ENCODE results near the gene FBLN7. TPM values are rescaled to one million over a fixed set of nuclear protein-coding genes. Genes with fewer than 3 reads are reported as not detected.
"Not testable (repeated sequence)": the region's sequence is repeated elsewhere in the genome, so short reads cannot be mapped to it uniquely, and the experiment has no call there.

The FBLN7 gene
- total RNA-seq, 1 experiment from 2014 or later: 0.04 TPM

- Histone ChIP-seq H3K27ac (no peak overlapping the region), H3K4me1 (no peaks in the 10 kb centered on the region), H3K4me3 (no peak overlapping the region), H3K9me3 (replicated peaks) (no peaks in the 10 kb centered on the region), H3K36me3 (no peaks in the 10 kb centered on the region), H3K27me3 (no peaks in the 10 kb centered on the region)
- DNase-seq: no peak
Measured at GRCh38 chr2:112134120-112134519, 4.1 kb upstream of the FBLN7 start.

DNA sequence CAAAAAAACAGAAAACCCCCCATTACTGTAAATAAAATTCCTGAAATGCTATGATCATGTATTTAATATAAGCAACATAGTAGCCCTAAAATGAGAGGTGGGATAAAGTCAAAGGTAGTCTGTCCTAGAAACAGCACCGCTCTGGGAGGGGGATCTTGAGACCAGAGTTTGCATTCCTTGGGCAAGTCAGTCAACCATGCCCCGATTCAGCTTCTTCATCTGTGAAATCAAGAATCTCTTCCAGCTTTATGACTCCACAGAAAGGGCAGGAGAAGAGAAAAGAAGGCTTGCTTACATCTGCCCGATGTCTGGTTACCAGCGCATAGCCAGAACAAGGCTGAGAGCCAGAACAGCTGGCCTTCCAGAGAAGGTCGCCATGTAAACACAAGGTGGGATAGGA, 2.1 kb upstream of the FBLN7 start:
- no peaks in the 10 kb centered on the region for H3K27me3 ChIP-seq
- H3K27ac ChIP-seq: no peak overlapping the region
- H3K4me3 ChIP-seq: no peak overlapping the region
- no peak for DNase-seq
- no peaks in the 10 kb centered on the region for H3K36me3 ChIP-seq
- no peaks in the 10 kb centered on the region for H3K4me1 ChIP-seq
- H3K9me3 ChIP-seq (replicated peaks): no peaks in the 10 kb centered on the region

GRCh38 chr2:112137516-112138158, 548 bp upstream of the FBLN7 start:
- H3K4me1 ChIP-seq: no peaks in the 10 kb centered on the region
- H3K27me3 ChIP-seq: no peaks in the 10 kb centered on the region
- H3K27ac ChIP-seq: no peak overlapping the region
- no peaks in the 10 kb centered on the region for H3K36me3 ChIP-seq
- H3K9me3 ChIP-seq (replicated peaks): no peaks in the 10 kb centered on the region
- peak in 1 of 2 experiments; percentile 36 for DNase-seq
- peak overlapping the region; percentile 58 for H3K4me3 ChIP-seq

DNA sequence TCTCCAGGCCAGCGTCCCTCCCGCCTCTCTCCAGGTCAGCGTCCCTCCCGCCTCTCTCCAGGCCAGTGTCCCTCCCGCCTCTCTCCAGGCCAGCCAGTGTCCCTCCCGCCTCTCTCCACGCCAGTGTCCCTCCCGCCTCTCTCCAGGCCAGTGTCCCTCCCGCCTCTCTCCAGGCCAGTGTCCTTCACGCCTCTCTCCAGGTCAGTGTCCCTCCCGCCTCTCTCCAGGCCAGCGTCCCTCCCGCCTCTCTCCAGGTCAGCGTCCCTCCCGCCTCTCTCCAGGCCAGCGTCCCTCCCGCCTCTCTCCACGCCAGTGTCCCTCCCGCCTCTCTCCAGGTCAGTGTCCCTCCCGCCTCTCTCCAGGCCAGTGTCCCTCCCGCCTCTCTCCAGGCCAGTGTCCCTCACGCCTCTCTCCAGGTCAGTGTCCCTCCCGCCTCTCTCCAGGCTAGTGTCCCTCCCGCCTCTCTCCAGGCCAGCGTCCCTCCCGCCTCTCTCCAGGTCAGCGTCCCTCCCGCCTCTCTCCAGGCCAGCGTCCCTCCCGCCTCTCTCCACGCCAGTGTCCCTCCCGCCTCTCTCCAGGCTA, 939 bp downstream of the FBLN7 start:
- H3K27me3 ChIP-seq; H3K4me3 ChIP-seq; H3K9me3 ChIP-seq (replicated peaks); H3K27ac ChIP-seq; H3K4me1 ChIP-seq; H3K36me3 ChIP-seq; DNase-seq: not testable (repeated sequence)

GRCh38 chr2:112139661-112140204, 1.5 kb downstream of the FBLN7 start:
- H3K36me3 ChIP-seq; H3K4me1 ChIP-seq; H3K27me3 ChIP-seq; H3K9me3 ChIP-seq (replicated peaks); DNase-seq; H3K4me3 ChIP-seq; H3K27ac ChIP-seq: not testable (repeated sequence)

DNA sequence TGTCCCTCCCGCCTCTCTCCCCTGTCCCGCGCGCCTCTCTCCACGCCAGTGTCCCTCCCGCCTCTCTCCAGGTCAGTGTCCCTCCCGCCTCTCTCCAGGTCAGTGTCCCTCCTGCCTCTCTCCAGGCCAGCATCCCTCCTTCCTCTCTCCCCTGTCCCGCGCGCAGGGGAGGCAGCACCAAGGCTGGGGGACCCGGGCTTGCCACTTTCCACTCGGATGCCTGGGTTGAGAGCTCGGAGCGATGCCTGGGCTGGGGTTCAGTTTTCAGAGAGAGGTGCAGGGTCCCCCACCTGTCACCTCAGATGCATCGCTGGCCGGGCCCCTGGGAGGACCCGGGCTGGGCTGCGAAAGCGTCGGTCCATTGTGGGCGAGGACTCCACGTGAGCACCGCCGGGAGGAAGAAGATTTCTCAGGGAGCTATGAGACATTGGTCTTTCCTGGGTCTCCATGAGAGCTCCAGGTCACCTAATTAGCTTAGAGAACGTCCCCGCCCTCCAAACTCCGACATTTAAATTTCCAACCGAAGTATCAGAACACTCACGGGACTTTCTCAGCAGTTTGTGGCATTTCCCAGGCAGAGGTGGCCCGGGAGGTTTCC, 2.1 kb downstream of the FBLN7 start:
- Histone ChIP-seq H3K36me3 (no peaks in the 10 kb centered on the region), H3K4me3 (no peak overlapping the region), H3K9me3 (replicated peaks) (no peaks in the 10 kb centered on the region), H3K27ac (no peak overlapping the region), H3K4me1 (no peaks in the 10 kb centered on the region), H3K27me3 (no peaks in the 10 kb centered on the region)
- no peak for DNase-seq

DNA sequence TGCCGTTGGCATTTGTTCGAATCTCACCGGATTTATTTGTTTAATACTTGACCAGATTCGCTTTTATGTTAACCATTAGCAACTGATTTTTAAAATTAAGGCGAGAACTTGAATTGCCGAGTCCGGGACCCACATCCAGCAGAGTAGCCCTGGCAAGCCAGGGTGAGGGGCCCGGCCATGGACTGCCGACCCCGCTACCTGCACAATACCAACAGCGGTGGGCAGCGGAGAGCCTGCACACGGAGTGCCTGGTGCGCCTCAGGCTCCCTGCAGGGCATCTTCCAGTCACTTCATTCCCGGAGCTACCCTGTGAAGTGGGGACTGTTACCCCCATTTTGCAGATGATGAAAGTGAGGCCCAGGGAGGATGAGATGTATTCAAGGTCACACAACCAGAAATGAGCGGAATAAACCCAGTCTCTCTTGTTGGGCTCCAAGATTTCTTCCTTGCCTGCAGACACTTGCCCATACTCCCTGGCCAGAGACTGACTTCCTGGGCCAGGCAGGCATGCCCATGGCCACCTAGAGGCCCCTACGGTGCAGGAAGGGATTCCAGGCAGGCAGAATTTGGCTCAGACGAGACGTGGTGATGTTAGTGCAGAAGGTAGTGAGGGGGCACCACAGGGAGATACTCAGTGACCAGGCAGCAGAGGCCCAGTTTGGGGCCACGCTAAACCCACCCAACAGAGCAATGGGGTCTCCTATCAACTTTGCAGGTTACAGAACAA, 2.9 kb downstream of the FBLN7 start:
- no peaks in the 10 kb centered on the region for H3K4me1 ChIP-seq
- DNase-seq: no peak
- H3K9me3 ChIP-seq (replicated peaks): no peaks in the 10 kb centered on the region
- no peak overlapping the region for H3K27ac ChIP-seq
- no peak overlapping the region for H3K4me3 ChIP-seq
- H3K36me3 ChIP-seq: no peaks in the 10 kb centered on the region
- H3K27me3 ChIP-seq: no peaks in the 10 kb centered on the region

- no peaks in the 10 kb centered on the region for H3K9me3 ChIP-seq (replicated peaks)
- no peaks in the 10 kb centered on the region for H3K27me3 ChIP-seq
- DNase-seq: no peak
Measured at GRCh38 chr2:112141626-112142007, 3.4 kb downstream of the FBLN7 start.

GRCh38 chr2:112142525-112143078, 4.4 kb downstream of the FBLN7 start:
- no peak overlapping the region for H3K4me3 ChIP-seq

More at GRCh38 chr2:112141626-112142007, 3.4 kb downstream of the FBLN7 start:
- no peak overlapping the region for H3K4me3 ChIP-seq
- H3K36me3 ChIP-seq: no peaks in the 10 kb centered on the region
- no peak overlapping the region for H3K27ac ChIP-seq
- H3K4me1 ChIP-seq: no peaks in the 10 kb centered on the region

DNA sequence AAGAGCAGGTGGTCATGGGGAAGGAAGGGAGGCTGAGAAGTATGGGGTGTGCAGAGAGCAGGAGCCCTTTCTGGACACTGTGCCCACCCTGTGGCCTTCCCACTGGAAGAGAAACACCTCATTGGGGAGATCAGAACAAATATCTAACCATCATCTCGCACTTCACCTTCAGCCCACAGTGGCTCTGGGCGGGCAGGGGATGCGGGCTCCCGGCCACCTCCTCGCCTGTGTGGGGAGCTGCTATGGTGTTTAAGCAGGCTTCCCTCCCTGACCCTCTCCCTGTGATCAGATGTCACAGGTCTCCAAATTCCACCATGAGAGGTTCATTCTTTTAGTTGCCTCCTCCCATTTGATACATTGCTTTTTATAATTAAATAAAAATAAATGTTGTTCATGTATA, 5.0 kb downstream of the FBLN7 start:
- no peaks in the 10 kb centered on the region for H3K27me3 ChIP-seq
- no peaks in the 10 kb centered on the region for H3K9me3 ChIP-seq (replicated peaks)
- no peak overlapping the region for H3K27ac ChIP-seq
- H3K36me3 ChIP-seq: no peaks in the 10 kb centered on the region
- no peak for DNase-seq
- H3K4me1 ChIP-seq: no peaks in the 10 kb centered on the region
- H3K4me3 ChIP-seq: no peak overlapping the region

More at GRCh38 chr2:112142525-112143078, 4.4 kb downstream of the FBLN7 start:
- no peaks in the 10 kb centered on the region for H3K36me3 ChIP-seq
- no peak for DNase-seq
- no peaks in the 10 kb centered on the region for H3K4me1 ChIP-seq
- H3K27ac ChIP-seq: no peak overlapping the region
- H3K9me3 ChIP-seq (replicated peaks): no peaks in the 10 kb centered on the region
- no peaks in the 10 kb centered on the region for H3K27me3 ChIP-seq

DNA sequence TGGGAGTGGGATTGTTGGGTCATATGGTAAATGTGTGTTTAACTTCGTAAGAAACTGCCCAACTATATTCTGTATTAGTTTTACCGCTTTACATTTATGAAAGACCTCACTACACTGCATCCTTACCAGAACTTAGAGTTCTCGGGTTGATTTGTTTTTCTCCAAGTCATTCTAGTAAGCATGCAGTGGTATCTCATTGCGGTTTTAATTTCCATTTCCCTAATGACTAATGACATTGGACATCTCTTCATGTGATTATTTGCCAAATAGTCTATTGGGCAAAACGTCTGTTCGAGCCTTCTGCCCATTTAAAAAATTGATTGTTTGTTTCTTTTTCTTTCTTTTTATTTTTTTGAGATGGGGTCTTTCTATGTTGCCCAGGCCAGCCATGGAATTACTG, 6.8 kb downstream of the FBLN7 start:
- DNase-seq: no peak
- Histone ChIP-seq H3K36me3 (no peaks in the 10 kb centered on the region), H3K4me1 (no peaks in the 10 kb centered on the region), H3K4me3 (no peak overlapping the region), H3K9me3 (replicated peaks) (no peaks in the 10 kb centered on the region), H3K27me3 (no peaks in the 10 kb centered on the region), H3K27ac (no peak overlapping the region)

- Histone ChIP-seq H3K36me3 (no peaks in the 10 kb centered on the region), H3K27ac (no peak overlapping the region), H3K4me1 (no peaks in the 10 kb centered on the region), H3K27me3 (no peaks in the 10 kb centered on the region), H3K9me3 (replicated peaks) (no peaks in the 10 kb centered on the region), H3K4me3 (no peak overlapping the region)
- DNase-seq: no peak
Measured at GRCh38 chr2:112147382-112148168, 9.4 kb downstream of the FBLN7 start.

DNA sequence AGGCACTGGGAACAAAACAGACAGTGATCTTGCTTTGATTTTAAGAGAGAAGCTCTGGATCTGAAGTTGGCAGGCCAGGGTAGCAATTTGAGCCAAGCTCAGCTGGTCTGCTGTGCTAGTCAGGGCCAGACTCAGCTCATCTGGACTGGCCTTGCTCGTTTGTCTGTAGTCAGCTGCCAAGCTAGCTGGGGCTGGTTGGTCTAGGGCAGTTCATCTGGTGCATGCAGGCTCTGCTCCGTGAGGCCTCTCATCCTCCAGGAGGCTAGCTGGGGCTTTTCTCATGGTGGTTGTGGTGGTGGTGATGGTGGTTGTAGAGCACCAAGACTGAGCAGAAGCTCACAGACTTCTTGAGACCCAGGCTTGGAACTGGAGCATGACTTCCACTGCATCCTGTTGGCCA, 10.3 kb downstream of the FBLN7 start:
- H3K4me3 ChIP-seq: no peak overlapping the region
- no peaks in the 10 kb centered on the region for H3K27me3 ChIP-seq
- no peak for DNase-seq
- no peaks in the 10 kb centered on the region for H3K36me3 ChIP-seq
- no peaks in the 10 kb centered on the region for H3K4me1 ChIP-seq
- H3K27ac ChIP-seq: no peak overlapping the region
- H3K9me3 ChIP-seq (replicated peaks): no peaks in the 10 kb centered on the region

DNA sequence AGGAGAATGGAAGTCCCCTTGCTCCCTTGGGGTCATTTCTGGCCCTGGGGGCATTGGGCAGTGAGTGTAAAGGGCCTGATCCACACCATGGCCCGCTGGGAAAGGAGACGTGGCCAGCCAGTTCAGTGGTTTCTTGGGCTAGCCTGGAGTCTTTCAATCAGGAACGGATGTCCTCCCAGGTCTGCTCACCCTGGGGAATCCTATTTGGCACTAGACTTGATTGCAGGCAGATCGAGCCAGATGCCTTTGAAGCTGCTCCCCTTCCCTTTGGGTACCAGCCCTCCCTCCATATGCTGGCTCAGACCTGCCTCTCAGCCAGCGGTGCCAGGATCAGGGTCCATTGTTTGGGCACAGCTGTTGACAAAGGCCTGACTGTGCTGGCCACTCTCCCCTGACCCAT, 11.0 kb downstream of the FBLN7 start:
- Histone ChIP-seq H3K4me1 (no peaks in the 10 kb centered on the region), H3K4me3 (no peak overlapping the region), H3K36me3 (no peaks in the 10 kb centered on the region), H3K27me3 (no peaks in the 10 kb centered on the region), H3K9me3 (replicated peaks) (no peaks in the 10 kb centered on the region), H3K27ac (no peak overlapping the region)
- DNase-seq: no peak

Data from SJCRH30 (cell line).